Calu3 (cell line): ENCODE results near the gene ZNF573. TPM values are rescaled to one million over a fixed set of nuclear protein-coding genes. Genes with fewer than 3 reads are reported as not detected.

ENCODE experiments used
- BruUV-seq: library from RNA; stranded (reverse); fragments of 400-500 nt; replicated peaks from 2 replicates; lab custom pipeline; 2021; lab: Mats Ljungman, UMichigan
- CTCF ChIA-PET: fragments of 300-600 bp; sonication (Branson Sonifier 250); formaldehyde crosslinking; loops from one replicate; lab custom pipeline; 2022; ENCODE audit warnings: antibody characterized with exemption; lab: Charles Lee
- DNase-seq: peaks from one replicate; pipeline ENCODE4 v3.0.0; 2022
- H3K27ac Mint-ChIP-seq: one replicate; pipeline ENCODE4 v1.8.0; 2022; ENCODE audit warnings: mixed read lengths; ENCODE audit not compliant: unreplicated experiment
- H3K27me3 Mint-ChIP-seq: one replicate; pipeline ENCODE4 v1.8.0; 2022; ENCODE audit warnings: mixed read lengths; ENCODE audit not compliant: unreplicated experiment
- H3K36me3 Mint-ChIP-seq: one replicate; pipeline ENCODE4 v1.8.0; 2022; ENCODE audit warnings: mild to moderate bottlenecking, moderate library complexity, mixed read lengths; ENCODE audit not compliant: insufficient read depth, unreplicated experiment
- H3K4me1 Mint-ChIP-seq: one replicate; pipeline ENCODE4 v1.8.0; 2022; ENCODE audit warnings: mild to moderate bottlenecking, low read depth, mixed read lengths; ENCODE audit not compliant: unreplicated experiment
- H3K4me3 Mint-ChIP-seq: one replicate; pipeline ENCODE4 v1.8.0; 2022; ENCODE audit warnings: mild to moderate bottlenecking, low read depth, moderate library complexity, mixed read lengths; ENCODE audit not compliant: unreplicated experiment
- H3K9me3 Mint-ChIP-seq: one replicate; pipeline ENCODE4 v1.8.0; 2022; ENCODE audit warnings: low read depth, mixed read lengths; ENCODE audit not compliant: unreplicated experiment
- CTCF ChIP-seq: fragments of 200-600 bp; IDR thresholded peaks from one replicate; pipeline ENCODE4 v1.8.0; 2022; ENCODE audit warnings: antibody characterized with exemption; ENCODE audit not compliant: unreplicated experiment
- intact Hi-C: fragments of 100-400 bp; cut with micrococcal nuclease; formaldehyde crosslinking; loops from one replicate; pipeline ENCODE4 v1.10.0; 2022; ENCODE audit not compliant: unreplicated experiment
- total RNA-seq: library from RNA; stranded (reverse); gene quantifications from 2 replicates; pipeline ENCODE4 v1.2.3, GENCODE V29; 2022

Gene ZNF573
- total RNA-seq, 1 experiment from 2014 or later, result 10.1 TPM

DNA sequence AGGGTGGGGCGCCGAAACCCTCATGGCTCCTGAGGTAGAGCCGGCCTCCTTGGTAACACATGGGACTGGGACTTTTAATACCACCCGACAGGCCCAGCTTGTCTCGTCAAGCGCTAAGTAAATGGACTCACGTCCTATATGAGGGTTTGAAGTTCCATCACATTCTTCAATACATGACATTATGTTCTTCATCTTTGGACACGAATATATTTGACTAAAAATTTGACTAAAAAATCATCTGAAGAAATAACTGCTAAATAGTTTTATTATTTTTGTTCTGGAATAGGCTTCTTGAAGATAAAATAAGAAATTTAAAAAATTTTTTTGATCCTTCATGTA, 59.5 kb downstream of the ZNF573 start:
- H3K4me3 Mint-ChIP-seq, result peak overlapping the region; percentile 90
- no TSS peak for BruUV-seq
- peaks cover 36% of the 10 kb centered on the region for H3K36me3 Mint-ChIP-seq
- intact Hi-C loops, result loop anchor here (2.0 kb wide), 1 partner anchor 59 kb away; the partner anchor contains the start of gene ZNF573
- H3K4me1 Mint-ChIP-seq, result peaks cover 10% of the 10 kb centered on the region
- no peaks in the 10 kb centered on the region for H3K27me3 Mint-ChIP-seq
- DNase-seq, result no peak
- H3K9me3 Mint-ChIP-seq, result no peaks in the 10 kb centered on the region
- TF ChIP-seq CTCF, result peak; percentile 51
- peak overlapping the region; percentile 72 for H3K27ac Mint-ChIP-seq
- CTCF ChIA-PET, result interaction anchor here (0.6 to 1.1 kb wide), 4 partner anchors 60 to 521 kb away, joined by 3 to 4 read pairs (median 3); partner anchors contain the start of genes ZNF540, ZNF571 and ZNF573

DNA sequence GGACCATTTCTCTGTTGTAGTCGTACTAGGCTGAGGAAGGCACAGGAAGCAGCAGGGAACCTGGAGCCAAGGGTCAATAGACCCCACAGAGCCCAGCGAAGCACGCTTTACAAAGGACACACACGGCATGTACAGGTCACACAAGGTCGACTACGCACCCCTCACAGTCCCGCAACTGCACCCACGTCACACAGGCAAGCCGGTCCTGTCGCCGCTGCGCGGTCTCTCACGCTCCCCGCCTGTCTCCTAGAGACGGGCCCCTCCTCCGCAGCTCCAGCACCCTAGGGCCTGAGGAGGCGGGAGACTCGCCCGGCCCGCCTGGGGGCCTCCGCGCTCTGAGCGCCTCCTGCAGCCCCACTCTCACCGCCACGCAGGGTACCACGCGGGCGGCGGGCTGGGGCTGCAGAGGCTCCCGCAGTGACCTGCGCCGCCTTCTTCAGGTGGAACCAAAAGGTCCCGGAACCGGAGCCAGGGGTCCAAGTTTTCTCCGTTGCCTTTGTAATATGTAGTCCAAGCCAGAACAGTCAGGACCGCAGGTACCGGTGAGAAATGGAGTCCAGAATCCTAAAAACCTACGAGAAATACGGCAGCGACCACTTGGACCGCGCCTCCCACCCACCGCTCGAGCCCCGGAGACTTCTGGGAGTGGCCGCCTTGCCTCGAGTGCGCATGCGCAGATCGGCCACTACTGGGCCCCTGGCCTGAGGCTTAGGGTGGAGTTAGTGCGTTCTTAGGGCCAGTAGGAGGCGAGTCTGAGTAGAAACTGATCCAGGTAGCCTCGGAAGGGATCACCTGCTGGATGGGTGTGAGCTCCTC, 60.1 kb downstream of the ZNF573 start, which contains the start of gene ZNF607:
TSS of gene ZNF607 (minus strand) at position 651 of the 816 bp plus-strand sequence. CDS start 8,143 bp downstream, outside the sequence.
- Mint-ChIP-seq H3K36me3 (peaks cover 39% of the 10 kb centered on the region), H3K4me1 (peaks cover 10% of the 10 kb centered on the region), H3K27me3 (no peaks in the 10 kb centered on the region), H3K4me3 (peak within 1 kb of the TSS; percentile 90), H3K27ac (peak within 1 kb of the TSS; percentile 72), H3K9me3 (no peaks in the 10 kb centered on the region)
- no TSS peak for BruUV-seq
- CTCF ChIA-PET, result interaction anchor here (0.6 to 1.1 kb wide), 4 partner anchors 60 to 521 kb away, joined by 3 to 4 read pairs (median 3); partner anchors contain the start of genes ZNF540, ZNF571 and ZNF573
- intact Hi-C loops, result loop anchor here (2.0 kb wide), 1 partner anchor 59 kb away; the partner anchor contains the start of gene ZNF573
- peak; percentile 96 for DNase-seq
- TF ChIP-seq CTCF, result no peak

GRCh38 chr19:37718304-37718703, 61.1 kb downstream of the ZNF573 start:
- no peak for DNase-seq
- Mint-ChIP-seq H3K27ac (peak overlapping the region; percentile 72), H3K4me3 (peak overlapping the region; percentile 90), H3K36me3 (peaks cover 39% of the 10 kb centered on the region), H3K4me1 (peaks cover 10% of the 10 kb centered on the region), H3K9me3 (no peaks in the 10 kb centered on the region), H3K27me3 (no peaks in the 10 kb centered on the region)
- CTCF ChIA-PET, result no interaction called here
- BruUV-seq, result TSS peak; percentile 46
- intact Hi-C loops, result loop anchor here (2.0 kb wide), 1 partner anchor 60 kb away; the partner anchor contains the start of gene ZNF573
- no peak for TF ChIP-seq CTCF

GRCh38 chr19:37716140-37716539, 63.2 kb downstream of the ZNF573 start:
- intact Hi-C loops, result no loop called here
- CTCF ChIA-PET, result interaction anchor here (0.7 kb wide), 1 partner anchor 240 kb away, joined by 3 read pairs; no protein-coding TSS in a partner anchor
- TF ChIP-seq CTCF, result no peak
- Mint-ChIP-seq H3K36me3 (peaks cover 39% of the 10 kb centered on the region), H3K4me1 (peaks cover 10% of the 10 kb centered on the region), H3K27ac (no peak overlapping the region), H3K4me3 (no peak overlapping the region), H3K27me3 (no peaks in the 10 kb centered on the region), H3K9me3 (peaks cover 2% of the 10 kb centered on the region)
- no TSS peak for BruUV-seq
- no peak for DNase-seq
